ENCODE measurements around the gene MITF.
A peak's percentile ranks its signal among the peaks of the same experiment; 100 is the strongest.
"Not testable (repeated sequence)": the region's sequence is repeated elsewhere in the genome, so short reads cannot be mapped to it uniquely, and the experiment has no call there.

MITF gene

DNA sequence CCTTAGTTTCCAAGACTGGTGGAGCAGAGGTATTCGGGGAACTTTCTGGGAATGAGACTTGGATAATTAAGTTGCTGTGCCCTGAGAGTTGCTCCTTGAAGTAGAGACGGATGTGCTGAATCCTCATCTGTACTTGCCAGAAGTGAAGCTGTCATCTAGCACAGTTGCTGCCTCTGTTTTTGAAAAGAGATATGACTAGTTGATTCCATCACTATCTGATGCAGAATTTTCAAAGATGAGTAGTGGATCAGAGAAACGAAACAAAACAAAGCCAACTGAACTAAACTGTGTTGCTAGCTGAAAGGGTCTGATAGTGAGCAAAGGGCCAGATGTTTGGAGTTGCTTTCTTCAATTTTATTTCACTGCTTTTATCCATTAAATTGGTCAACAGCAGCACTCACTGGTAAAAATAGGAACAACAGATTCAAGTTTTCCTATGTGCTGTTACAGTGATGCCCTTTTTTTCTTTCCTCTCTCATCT, 52.7 kb downstream of the MITF start:
- FAIRE-seq: peak; percentile 17

DNA sequence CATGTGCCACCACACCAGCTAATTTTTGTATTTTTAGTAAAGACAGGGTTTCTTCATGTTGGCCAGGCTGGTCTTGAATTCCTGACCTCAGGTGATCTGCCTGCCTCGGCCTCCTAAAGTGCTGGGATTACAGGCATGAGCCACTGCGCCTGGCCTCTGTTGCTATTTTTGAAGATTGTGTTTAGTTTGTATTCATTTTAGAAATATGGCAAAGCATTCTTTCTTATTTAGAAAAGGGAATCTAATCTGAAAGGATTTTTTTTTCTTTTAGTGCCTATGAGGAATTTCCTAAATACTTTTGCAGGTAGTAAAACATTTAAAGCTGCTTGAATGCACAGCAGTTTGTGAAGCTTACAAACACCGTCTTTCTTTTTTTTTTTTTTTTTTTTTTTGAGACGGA, 56.9 kb downstream of the MITF start:
- FAIRE-seq: not testable (repeated sequence)

DNA sequence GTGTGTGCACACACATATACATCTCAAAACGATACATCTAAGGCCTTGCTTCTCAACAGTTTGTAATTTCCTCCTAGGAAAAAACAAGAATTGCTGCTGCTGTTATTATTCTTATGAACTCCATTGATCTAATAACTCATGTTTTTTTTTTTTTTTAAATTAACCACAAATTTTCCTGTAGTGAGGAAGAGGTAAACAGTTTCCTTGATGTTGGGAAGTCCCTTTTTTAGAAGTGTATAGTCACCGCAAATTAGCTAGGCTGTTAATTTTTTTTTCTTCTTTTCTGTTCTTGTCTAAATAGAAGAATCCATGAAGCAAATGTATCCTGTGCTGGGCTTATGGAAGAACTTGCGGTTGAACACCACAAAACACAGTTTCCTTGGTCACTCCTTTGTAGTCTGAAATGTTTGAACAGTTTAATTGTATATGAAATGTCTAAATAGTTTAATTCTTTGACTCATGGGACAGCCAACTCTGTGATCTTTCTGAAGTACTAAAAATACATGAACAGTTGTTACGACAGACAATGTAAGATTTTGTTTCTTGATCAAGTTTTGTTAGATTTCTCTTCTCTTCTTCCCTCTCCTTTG, 64.5 kb downstream of the MITF start:
- no peak for FAIRE-seq

DNA sequence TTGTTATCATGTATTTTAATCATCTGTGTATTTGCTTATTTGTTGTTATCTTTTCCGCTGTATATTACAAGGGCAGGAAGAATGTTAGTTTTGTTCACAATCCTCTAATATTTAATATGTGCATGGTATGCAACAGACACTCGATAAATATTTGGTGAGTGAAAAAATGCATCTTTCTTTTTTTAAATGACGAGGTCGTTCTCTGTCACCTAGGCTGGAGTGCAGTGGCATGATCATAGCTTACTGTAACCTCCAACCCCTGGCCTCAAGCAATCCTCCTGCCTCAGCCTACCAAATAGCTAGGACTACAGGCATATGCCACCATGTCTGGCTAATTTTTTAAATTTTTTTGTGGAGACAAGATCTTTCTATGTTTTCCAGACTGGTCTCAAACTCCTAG, 66.2 kb downstream of the MITF start:
- FAIRE-seq: no peak

DNA sequence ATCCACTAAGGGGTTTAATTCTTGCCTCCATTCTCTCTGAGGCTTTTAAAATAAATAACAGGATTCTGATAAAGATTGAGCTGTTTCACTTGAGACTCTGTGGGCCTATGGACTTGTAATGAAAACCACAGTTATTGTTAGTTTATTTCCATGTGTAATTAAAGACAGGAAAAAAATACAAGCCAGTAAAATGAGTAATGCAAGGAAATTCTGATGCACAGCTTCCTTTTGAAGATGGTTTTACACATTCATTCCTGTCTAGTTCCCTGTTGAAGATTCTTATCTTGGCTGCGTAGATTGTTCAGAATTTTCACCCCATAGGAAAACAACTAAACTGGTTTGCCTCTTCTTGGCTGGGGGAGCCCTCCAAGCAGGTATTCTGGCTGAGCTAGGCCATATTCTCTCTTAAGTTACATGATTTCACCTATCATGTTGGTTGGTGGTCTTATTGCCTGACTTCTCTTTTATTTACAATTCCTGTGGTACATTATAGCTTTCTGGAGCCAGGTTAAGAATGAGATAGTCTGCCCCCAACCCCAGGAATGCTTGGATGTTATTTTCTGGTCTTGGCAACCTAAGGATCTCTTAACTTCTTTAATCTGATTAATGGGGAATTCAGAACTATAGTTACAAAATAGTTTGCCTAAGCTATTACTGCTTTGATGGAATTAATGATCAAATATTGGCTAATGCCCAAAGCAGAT, 67.6 kb downstream of the MITF start:
- FAIRE-seq: no peak

DNA sequence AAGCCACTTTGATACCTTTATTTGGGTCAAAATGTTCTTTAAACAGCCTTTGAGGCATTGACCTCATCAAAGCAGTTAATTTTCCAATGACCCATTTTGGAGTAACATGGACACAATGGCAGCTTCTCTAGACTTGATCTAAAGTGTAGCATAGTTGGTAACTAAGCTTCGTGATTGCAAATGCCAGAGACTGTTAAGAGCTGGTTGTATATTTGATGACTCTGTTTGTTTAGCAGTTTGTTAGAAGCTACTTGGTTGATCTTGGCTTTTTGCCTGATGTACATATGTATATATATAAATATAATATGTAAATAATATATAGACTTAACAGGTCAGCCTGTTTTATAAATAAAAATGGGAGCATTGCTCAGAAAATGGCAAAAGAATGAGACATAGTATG, 68.4 kb downstream of the MITF start:
- no peak for FAIRE-seq

DNA sequence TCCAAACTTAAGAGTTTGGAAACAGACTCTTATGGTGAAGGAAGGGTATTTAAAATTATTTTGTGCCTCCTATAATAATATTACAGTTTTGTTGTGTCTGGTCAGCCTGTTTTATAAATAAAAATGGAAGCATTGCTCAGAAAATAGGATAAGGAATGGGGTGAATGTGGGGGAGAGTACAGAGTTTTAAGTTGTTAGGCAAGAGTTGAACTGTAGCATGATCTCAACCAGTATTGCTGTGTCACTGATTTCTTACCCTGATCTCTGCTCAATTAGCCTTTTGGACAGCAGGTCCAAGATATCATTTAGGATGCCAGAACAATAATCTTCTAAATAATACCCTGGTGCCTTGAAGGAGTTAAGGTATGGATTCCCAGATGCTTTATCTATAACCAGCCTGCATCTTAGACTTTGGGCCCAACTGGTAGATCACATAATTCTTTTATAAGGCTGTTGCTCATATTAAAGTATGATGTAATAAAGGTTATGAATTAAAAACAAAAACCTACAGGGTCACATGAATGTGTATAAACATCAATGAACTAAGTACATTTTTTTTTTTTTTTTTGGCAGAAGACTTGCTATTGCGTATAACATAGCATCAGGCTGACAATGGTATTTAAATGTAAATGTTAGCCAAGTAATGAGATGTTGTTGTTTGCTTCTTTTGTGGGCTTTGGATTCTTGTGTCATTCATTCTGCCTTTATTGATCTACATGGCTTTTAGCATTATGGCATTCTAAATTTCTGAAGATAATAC, 70.0 kb downstream of the MITF start:
- no peak for FAIRE-seq

DNA sequence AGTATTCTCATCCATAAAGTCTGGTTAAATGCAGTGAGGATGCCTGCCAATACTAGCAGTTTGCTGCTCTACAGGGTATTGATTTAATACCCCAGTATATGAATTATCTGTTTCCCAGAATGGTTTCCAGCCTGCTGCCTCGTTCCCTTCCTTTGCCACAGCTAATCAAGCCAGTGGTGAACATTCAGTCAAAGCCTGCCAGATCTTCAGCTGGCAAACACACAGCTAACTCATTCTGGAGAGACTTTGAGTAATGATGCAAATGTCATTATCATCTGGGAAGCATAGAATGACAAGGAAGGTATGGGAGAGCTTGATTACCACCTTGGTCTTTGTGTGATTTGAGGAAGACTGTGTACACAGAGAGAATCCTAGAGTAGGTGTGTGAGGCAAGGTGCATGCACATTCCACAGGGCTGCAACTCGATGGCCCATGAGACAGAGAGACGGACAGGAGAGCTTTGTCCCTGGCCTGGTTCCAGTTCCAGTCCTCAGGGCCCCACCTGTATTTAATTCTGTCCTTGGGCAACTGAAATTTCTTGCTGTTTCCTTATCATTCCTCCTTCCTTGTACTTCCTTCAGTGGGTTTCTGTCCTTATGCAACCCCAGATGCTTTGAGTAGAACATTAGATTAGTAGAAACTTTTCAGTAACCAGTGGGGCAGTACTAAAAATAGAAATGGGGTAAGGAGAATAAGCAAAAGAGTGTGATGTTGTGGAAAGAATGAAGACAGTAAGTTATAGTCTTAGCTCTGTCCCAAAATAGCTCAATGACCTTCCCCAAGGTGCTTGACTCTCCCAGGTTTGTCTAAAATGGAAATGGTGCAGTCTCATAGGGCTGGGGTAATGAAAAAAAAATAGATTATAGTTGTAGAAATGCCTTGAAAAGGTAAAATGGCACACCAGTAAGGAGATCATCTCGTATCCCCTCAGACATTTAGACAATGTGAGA, 72.5 kb downstream of the MITF start:
- no peak for FAIRE-seq

DNA sequence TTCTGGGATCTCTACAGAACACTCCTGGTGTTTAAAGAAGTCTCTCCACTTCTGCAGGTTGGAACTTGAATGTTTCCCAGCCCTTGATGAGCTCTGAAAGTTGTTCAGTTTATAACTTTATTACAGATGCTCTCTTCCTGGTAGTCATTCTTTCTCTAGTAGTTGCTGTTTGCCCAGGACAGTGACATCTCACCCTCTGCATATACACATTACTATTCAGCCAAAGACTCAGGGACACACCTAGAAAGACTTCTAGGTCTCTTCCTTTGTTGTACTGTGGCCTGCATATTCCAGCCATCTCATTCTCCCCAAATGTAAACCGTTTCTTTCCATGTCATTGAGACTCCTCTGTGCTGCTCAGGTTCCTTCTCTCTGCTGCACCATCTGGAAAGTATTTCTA, 76.7 kb downstream of the MITF start:
- no peak for FAIRE-seq

DNA sequence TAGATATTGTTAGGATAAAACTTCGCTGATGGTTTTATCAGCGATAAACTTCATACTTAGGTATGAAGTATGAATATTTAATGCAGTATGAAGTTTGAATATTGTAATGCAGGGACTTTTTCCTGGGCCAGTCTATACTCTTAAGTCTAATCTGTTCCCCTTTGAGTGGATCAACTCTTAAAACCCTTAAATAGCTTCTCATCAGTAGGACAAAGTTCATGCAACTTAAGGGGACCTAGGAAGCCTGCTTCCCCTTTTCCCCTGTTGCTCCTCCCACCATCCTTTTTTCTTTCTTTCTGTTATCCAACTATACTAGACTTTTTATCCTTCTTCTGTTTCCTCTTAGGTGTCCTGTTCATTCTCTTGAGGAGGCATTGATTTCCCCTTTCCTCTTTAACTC, 78.7 kb downstream of the MITF start:
- no peak for FAIRE-seq

DNA sequence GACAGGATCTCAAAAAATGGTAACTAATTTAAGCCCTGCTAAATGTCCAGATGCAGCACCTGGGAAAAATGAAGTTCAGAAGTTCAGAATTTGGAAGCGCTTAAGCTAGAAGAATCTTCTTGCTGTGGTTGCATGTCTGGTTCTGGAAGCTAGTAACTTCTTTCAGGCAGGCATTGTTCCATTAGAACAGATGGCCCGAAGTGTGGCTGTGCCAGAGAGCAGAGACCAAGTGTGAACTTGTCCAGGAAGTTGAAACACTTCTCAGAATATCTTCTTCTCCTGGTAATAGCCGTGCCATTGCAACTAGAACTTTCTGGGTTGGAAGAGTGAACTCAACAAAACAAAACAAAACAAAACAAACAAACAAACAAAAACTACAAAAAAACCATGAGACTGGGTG, 80.0 kb downstream of the MITF start:
- FAIRE-seq: no peak

DNA sequence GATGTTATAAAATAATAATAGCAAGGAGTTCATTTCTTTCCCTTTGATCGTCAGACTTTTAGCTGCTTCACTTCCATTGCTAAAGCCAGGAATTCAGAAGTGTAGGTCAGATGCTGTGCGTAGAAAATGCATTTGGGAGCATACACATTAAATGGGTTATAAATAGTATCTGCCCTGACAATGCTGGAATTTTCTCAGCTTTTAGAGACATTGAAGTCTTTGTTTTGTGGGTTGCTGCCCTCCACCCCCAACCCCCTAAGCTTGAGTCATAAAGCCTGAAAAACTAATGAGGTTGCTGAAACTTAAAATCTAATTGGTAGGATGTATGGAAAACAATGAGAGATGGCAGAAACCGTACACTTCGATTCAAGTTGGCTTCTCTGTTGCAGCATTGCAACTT, 81.9 kb downstream of the MITF start:
- FAIRE-seq: no peak

DNA sequence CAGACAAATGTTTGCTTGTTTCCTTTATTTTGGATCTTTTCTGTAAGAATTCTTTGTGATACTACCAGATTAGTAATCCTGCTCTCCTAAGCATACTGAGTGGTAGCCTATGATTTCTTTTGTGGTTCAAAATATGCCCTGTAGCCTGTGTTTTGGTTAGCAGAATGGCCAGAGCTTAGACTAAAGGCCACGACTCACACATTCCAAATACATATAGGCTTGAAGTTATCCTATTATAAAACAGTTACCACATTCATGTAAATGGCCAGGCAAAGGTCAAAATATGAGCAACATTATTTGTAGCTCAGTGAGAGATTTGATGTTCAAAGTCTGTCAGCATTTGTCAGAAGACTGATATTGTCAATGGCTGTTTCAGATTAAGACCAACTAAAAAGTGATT, 84.5 kb downstream of the MITF start:
- FAIRE-seq: no peak

DNA sequence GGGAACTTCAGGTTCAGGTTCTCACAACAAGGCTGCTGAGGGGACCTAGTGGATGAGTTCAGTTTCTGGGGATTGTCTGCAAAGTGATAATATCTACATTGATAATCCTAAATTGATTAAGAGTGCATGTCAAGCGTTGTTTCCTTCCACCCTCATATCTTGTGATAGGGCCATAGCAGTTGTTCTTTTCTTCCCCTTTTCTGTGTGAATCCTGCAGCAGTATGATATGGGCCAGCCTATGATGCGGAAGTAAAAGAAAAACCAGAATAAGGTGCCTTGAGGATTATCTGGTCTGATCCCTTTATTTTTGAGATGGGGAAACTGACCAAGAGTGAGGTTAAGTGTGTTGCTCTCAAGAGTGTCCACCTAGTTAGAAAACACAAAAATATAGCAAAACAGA, 86.2 kb downstream of the MITF start:
- FAIRE-seq: no peak

DNA sequence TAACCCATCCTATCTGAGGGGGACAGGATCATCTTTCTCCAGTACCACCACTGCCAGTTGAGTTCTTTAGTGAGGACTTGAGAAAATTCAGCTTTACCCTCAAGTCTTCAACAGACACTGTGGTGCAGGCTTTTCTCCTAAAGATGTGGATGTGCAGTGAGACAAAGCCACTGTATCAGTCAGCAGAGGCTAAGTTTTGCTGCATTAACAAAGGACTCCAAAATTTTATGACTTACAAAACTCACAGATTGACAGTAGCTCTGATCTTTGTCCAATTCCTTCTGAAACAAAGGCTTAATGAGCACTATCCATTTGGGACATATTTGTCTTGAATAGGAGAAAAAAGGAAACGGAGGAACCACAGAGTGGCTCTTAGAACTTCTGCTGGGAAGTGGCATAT, 87.9 kb downstream of the MITF start:
- no peak for FAIRE-seq

DNA sequence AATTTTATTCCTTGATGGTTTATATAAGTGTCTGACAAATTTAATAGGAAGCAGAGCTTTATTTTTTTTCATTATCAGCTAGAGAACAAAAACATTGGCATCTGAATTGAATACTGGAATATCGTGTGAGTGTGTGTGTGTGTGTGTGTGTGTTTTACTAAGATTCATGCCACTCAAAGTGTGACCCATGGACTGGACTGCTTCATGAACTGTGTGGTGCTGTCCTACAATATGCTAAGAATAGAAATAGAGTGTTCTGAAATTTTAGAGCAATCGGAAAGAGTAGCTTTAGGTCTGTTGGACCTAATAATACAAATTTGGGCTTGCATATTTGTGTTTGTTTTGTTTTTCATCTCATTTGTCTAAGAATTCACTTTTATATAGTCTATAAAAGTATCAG, 89.6 kb downstream of the MITF start:
- no peak for FAIRE-seq

DNA sequence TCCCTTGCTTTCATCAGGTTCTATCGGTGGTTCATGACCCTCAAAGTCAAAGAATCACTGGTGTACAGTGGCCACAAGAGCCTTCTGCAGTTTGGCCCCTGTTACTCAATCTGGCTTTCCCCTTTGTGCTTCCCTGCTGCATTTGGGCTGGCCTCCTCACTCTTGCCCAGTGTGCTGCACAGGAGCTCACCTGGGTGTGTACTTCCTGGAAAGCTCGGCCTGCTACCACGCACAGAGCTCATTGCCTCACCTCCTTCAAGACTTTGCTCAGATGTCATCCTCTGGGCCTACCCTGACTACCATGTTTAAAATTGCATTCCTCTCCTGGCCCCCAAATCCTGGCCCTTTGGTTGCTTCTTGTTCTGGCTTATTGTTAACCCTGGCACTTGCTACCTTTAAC, 90.9 kb downstream of the MITF start:
- no peak for FAIRE-seq

DNA sequence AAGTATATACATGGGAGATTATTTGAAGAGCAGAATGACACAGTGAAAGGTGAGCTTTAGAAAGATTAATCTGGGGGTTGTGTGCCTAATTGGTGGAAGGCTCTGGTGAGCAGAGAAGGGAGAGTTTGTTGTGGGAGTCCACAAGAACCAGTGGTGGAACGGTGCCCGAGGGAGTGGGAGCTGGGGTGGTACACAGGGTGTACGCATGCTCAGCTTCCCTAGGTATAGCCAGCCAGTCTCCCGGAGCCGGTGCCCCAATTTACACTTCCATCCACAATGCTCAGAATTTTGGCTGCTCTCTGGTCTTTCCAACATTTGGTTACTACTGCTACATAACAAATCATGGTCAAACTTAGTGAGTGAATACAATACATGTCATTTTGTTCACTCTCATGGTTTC, 92.5 kb downstream of the MITF start:
- FAIRE-seq: no peak

DNA sequence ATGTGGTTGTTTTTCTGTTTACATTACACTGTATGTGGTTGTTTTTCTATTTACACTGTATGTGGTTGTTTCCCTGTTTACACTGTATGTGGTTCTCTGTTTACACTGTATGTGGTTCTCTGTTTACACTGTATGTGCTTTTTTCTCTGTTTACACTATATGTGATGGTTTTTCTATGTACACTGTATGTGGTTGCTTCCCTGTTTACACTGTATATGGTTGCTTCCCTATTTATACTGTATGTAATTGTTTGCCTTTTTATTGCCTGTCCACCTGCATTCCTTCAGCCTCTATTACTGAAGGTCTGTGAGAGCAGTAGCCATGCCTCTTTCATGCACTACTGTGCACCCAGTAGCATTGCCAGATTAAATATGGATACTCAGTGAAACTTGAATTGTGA, 94.3 kb downstream of the MITF start:
- FAIRE-seq: no peak

DNA sequence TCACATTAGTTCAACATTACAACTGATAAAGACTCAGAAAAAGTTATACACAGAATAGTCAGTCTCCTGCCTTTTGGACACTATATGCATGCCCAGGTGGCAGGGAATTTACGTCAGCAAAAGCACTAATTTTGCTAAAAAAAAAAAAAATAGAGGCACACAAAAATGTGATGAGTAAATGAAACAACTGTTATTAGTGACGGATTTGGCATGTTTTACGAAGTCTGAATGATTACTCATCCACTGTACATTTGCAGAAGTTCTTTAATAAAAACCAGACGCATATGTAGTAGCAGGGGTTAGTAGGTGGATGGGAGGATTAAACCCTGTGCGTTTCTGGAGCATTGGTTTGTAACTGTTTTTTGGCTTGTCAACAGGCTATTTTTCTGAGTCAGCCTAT, 99.0 kb downstream of the MITF start:
- FAIRE-seq: no peak

DNA sequence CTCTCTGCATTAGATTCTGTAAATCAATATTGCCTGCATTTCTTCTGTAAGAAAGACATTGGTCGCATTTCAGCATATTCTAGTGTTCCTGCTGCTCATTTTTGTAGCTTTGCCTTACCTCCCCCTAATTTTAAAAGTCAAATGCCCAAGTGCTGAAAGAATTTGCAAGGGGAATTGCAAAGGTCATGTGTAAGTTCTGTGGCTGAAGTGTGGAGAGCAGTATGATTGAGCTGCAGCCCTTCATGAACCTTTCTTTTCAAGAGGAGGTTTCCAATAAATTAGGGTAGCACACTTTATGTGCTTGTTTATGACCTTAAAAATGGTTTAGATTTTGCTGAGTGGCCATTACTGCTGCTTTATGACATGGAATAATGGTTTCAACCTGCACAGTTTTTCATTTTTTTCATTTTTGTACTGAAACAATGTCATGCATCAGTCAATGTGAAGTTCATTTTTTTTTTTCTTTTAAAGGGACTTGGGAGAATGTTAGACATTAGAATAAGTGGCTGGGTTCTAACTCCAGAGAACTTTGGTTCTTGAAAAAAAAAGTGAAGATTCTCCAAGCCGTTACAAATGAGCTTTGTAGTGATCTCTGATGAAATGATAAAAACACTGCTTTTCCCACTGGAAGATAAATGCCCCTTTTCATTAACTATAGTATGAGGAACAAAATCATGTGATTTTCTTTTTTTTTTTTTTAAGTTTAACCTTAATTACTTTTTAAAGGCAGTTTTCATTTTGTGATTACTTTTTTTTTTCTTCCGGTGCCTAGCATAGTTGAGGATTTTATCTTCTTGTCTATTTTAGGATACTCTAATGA, 99.6 kb downstream of the MITF start:
- no peak for FAIRE-seq

DNA sequence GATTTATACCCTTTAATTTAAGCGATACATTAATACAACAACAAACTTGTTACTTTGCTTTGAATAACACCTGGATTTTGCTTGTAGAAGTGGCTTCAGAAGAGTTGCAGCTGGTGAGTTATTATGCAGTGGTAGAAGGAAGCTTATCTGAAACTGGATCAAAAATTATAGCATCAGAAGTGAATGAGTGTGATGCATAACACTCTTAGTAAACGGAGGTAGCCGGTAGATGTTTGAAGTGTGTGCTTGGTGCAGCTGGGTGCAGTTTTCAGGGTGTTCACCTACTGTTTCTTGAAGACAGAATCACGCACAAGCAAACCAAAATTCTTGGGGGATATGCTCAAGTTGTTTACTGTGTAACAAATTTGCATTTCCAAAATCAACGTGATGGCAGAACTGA, 103.1 kb downstream of the MITF start:
- no peak for FAIRE-seq
